Activated T-cell treated with anti-CD3 and anti-CD28 coated beads for 1 hour (primary cell): ENCODE data around the gene TFB2M.

Source experiments
- DNase-seq: peaks from one replicate; pipeline ENCODE4 v3.0.0-alpha.2; 2020; ENCODE audit warnings: low read depth

TFB2M gene

GRCh38 chr1:246550402-246550801 is 15.7 kb downstream of the TFB2M start:
- no peak for DNase-seq

DNA sequence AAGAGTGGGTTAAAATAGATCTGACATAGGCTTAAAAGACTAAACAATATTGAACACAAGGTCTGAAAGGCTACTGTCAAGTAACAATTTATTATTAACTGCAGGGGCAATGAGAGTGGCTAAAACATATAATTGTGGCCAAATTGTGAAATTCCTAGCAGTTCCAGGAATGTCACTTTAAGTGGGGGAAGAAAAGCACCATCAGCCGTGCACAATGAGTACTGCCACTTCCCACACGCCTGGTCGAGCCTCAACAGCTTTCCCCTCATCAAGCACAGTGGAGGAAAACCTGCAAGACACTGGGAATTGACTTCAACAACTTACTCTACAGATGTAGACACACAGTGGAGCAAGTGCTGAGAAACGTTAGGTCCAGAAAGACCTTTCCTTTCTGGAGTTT is 16.4 kb downstream of the TFB2M start:
- DNase-seq, result no peak

- DNase-seq, result no peak
These were observed 22.1 kb downstream of the TFB2M start for GRCh38 chr1:246544001-246544400.

DNA sequence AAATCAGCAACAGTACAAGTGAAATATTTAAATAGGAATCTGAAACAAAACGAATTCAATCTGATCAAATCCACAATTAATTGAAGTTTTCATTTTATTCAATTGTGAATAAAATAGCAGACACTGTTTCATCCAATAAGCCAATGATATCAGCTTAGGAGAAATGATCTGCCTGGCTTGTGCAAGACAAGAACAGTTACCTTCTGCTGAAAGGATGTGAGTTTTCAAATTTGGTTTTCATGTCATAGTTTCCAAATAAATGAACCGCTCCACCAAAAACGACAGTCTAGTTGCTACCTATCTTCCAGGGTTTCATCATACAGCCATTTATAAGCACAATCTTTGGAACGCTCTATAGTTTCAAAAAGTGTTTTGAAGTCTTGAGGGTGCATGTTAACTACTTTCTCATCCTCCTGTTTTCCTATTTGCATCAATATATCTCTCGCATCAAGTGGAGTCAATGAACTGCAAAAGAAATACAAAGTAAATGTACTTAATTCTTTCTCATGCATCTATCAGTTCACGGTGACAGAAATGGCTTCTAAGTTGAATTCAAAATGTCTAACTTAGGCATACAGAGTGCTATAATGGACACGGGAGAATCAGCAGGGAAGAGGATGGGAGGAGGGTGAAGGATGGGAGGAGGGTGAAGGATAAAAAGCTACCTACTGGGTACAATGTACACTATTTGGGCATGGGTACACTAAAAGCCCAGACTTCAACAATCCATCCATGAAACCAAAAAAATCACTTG is 25.1 kb downstream of the TFB2M start:
- no peak for DNase-seq

- no peak for DNase-seq
These were observed 28.2 kb downstream of the TFB2M start for GRCh38 chr1:246537887-246538286.

- no peak for DNase-seq
These were observed 28.6 kb downstream of the TFB2M start for GRCh38 chr1:246537441-246537840.

- DNase-seq, result no peak
These were observed 31.9 kb downstream of the TFB2M start for GRCh38 chr1:246534114-246534513.

- no peak for DNase-seq
These were observed 32.6 kb downstream of the TFB2M start for GRCh38 chr1:246533371-246533905.

DNA sequence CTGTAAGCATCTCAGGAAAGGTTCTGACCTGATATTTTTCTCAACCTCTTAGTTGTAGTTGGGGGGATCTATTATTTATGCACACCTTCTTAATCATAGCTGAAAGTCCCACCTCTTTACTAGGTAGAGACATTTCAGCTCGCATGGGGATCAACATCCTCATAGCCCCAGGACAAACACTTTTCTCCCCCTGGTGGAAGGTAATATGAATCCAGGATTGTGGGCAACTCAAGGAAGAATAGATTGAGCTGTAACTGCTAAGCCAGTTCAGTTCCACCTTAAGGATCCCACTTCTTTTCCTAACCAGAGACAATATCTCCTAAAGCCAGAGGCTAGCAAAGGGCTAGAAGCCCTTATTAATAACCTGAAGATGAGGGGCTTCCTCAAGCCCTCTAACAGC is 33.5 kb downstream of the TFB2M start:
- no peak for DNase-seq

GRCh38 chr1:246530482-246530881 is 35.6 kb downstream of the TFB2M start:
- DNase-seq, result no peak

DNA sequence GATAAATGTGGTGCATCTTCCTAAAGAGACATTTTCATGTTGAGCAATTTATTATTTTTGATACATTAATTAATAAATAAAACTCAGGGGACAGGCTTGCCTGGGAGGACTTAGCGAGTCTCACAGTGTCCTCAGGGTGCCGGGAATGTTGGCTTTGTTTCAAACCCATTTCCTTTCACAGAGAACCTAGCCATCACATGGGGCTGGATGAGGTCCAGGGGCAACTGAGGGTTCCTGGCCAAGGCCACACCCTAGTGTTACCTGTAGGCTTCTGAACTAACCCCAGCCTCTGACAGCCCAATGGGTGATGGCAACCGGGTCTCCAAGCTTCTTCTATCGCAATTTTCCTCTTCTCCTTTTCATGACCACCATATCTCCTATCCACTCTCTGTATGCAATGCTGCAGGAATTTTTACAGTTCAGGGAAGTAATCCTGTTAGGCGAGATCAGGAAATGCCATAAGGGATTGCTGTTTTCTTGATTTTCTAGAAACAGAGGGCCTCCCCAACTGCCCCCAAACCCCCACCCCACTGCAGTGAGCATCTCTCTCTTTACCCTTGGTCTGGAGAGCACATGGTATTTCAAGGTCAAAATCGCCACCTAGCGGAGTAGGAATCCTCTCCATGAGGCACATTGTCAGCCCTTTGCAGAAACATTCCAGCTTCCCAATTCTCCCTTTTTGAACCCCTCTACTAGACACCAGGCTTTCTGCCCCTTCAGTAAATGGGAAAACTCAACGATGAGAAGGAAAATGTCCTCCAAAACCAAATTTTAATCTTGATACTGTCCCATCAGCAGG is 36.9 kb downstream of the TFB2M start:
- no peak for DNase-seq

DNA sequence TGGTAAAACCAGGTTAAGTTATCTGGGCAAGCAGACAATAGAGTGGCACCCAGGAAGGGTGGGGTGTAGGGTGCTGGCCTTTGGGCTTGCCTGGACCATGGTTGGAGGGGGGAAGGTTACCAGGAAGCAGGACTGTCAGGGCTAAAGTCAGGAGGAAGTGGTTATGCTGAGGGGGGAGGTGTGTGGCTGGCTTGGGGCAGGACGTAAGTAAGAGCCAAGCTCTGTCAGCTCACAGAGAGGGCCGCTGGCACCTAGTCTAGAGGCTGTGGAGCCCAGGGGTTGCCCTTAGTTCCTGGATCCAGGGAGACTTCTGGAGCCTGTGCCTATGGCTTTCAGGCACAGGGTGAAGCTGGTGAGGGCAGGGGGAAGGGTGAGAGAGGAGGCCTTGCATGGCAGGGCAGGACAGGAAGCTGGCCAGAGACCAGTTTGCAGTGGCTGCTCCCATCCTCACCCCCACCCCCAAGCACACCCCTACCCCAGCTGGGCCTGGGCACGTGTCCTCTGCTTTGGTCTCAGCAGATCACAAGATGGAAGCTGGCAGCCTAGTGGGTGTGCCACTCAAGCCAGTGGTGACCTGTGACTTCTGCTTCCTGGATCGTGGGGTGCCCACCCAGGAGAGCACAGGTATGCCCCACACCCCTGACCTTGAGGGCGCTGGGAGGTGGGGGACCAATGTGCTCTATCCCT is 38.5 kb downstream of the TFB2M start:
- no peak for DNase-seq

DNA sequence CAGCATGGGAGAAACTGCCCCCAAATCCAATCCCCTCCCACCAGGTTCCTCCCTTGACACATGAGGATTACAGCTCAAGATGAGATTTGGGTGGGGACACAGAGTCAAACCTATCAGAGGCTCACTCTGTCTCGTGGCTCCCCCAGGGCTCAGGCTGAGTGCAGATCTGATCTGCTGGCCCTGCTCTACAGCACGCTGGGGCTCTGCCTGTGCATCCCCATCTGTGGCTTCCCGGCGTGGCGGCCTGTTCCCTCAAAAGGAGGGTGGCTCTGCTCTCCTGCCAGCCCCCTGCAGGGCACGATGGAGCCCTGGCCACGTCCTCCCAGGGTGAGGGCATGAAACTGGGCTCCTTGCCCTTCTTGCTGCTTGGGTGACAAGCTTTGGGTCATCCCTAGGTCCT is 39.1 kb downstream of the TFB2M start:
- no peak for DNase-seq

- DNase-seq, result no peak
These were observed 39.7 kb downstream of the TFB2M start for GRCh38 chr1:246526380-246526779.

DNA sequence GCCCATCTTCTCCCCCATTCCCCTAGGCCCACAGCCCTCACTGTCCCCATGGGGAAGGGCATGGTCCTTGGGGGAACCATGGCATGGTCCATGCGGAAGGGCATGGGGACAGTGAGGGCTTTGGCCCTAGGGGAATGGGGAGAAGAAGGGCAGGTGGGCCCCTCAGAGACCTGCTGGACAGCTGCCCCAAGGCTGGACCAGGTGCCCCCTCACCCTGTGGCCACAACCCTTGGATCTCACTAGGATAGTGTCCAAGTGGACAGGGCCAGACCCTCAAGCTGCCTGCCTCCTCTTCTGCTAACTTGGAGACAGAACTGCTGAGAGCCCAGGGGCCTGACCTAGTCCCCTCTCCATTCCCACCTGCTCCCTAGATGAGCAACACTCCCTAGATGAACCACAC is 46.5 kb downstream of the TFB2M start:
- DNase-seq, result no peak

DNA sequence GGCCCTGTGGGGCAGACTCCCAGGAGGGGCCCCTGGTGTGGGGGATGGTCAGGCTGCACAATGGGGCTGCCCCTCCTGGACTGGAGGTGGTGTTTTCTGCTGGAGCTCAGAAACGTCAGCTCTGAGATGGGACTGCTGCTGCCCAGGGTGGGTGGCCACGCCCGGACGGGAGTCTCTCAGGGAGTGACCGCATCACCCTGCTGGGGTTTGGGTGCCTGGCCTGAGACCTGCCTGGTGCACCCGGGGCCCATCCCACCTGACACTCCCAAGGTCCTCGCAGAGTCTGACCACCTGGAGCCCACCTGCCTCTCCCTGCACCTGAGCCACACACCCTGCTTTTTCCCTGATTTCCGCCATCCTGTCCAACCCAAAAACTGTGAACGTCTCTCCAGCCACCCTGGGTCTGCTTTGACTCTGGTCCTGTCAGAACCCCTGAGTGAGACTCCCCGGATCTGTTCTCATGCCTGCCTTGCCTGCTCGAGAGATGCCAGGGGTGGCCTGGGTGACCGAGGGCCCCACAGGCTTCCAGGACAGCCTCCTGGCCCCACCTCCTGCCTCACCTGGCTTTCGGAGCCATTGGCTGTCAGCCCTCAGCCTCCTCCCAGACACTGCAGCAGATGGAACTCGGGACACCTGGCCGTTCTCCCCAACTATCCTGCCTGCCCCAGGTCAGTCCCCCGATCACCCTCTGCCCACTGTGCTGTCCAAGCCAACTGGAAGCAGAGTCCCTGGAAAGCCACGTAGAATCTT is 47.4 kb downstream of the TFB2M start:
- DNase-seq, result no peak

DNA sequence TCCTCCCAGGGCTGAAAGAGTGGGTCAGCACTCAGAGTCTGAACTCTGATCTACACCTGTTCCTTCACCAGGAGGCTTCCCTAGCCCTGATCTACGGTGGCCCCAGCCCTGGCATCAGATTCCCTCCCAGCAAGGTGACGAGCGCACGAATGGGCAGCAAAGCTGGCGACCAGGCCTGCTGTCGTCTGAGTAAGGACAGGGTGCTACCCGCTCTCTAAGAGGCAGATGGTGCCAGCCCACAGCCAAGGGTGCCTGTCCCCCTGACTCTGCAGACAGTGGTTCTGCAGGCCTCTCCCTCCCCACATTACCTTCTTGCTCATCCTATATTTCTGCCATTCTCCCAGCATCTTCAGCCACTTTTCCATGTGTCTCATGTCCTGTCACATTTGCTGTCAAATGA is 48.7 kb downstream of the TFB2M start:
- no peak for DNase-seq

- no peak for DNase-seq
These were observed 49.9 kb downstream of the TFB2M start for GRCh38 chr1:246516126-246516525.

DNA sequence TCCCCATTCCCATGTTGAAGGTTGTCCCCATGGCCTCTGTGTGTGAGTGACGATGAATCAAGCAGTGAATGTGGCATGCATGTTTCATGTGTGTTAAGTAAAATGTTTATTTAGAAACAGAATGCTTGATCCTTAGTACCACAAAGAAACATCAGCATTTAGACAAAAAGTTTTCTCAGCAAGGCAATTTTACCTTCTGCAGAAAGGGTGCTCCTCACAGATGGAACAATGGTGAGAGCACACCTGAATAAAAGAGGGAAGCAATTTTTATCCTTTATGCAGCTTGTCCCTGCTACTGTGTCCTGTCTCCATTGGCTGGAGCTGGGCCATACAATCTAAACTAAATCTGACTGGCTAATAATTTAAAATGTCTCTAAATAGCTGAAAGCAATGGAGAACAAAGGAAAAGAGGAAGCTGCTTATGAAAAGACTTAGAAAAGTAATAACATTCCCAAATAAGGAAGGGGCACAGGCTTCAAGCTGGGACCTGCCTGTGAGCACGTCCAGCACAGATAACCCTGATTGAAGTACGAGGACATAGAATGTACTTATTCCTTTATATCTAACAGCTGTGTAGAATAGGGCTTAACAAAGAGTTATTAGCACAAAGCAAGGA is 50.6 kb downstream of the TFB2M start:
- DNase-seq, result no peak

DNA sequence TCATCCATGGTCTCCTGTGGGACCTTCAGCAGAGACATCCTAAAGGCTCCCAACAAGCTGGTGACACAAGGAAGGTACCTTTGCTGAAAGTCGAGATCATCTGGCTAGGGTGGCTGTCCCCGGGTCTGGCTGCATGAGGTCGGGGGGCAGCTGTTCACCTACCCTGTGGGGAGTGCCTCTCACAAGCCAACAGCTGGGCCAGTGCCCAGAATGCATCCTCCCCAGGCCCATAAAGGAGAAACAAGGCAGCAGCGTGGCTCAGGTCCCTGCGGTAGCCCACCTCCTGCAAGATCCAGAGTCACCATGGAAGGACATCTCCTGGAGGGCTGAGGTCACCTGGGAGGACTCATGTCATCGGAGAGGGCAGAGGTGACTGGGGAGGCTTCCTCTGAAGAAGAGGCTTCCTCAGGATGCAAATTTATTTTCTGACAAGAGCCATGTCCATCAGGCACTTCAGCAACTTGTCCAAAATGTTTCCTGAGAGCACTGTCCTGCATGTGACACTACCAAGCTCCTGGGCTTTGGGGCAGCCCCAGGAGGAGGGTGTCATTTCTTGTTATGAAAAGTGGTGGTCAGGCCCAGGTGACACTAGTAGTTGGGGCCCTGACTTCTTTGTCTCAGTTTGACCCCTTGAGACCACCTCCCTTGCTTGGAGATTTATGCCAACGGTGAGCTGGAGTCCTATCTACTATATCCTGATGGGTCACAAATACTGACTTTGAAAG is 52.3 kb downstream of the TFB2M start:
- DNase-seq, result no peak

GRCh38 chr1:246513041-246513440 is 53.0 kb downstream of the TFB2M start:
- no peak for DNase-seq
